Stimulated activated CD4-positive, alpha-beta T cell treated with anti-CD3 and anti-CD28 coated beads, Interleukin-2, amount 100 ng/mL, for 24 hours (primary cell): ENCODE results near the gene CFAP119.
A peak's percentile ranks its signal among the peaks of the same experiment; 100 is the strongest.

Experiments used
- DNase-seq, 2 donors: peaks; one replicate each; pipeline ENCODE4 v3.0.0-alpha.2; 2020

Gene CFAP119

DNA sequence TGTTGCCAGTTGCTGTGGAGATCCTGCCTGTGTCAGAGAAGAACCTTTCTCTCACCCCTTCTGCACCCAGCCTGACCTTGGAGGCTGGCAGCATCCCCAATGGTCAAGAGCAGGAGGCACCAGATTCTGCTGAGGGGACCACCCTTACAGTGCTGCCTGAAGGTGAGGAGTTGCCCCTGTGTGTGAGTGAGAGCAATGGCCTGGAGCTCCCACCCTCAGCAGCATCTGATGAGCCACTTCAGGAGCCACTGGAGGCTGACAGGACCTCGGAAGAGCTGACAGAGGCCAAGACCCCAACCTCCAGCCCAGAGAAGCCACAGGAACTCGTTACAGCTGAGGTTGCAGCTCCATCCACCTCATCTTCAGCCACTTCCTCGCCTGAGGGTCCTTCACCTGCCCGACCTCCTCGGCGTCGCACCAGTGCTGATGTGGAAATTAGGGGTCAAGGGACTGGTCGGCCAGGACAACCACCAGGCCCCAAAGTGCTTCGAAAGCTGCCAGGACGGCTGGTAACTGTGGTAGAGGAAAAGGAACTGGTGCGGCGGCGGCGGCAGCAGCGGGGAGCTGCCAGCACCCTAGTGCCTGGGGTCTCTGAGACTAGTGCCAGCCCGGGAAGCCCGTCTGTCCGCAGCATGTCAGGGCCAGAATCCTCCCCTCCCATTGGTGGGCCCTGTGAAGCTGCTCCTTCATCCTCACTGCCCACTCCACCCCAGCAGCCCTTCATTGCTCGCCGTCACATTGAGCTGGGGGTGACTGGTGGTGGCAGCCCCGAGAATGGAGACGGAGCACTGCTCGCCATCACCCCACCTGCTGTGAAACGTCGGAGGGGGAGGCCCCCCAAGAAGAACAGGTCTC is 23.8 kb downstream of the CFAP119 start:
- DNase-seq = no peak

DNA sequence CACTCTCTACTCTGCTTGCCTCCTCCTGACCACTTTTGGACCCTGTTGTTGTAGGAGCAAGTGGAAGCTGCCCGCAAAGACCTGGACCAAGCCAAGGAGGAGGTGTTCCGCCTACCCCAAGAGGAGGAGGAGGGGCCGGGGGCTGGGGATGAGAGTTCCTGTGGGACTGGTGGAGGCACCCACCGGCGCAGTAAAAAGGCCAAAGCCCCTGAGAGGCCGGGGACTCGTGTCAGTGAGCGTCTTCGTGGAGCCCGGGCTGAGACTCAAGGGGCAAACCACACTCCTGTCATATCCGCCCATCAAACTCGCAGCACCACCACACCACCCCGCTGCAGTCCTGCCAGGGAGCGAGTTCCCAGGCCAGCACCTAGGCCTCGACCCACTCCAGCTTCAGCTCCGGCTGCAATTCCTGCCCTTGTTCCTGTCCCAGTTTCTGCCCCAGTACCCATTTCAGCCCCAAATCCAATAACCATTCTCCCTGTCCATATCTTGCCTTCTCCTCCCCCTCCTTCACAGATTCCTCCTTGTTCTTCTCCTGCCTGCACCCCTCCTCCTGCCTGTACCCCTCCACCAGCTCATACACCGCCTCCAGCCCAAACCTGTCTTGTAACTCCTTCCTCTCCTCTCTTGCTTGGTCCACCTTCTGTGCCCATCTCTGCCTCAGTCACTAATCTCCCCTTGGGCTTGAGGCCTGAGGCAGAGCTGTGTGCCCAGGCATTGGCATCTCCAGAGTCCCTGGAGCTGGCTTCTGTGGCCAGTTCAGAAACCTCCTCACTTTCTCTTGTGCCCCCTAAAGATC is 24.7 kb downstream of the CFAP119 start:
- DNase-seq = no peak

DNA sequence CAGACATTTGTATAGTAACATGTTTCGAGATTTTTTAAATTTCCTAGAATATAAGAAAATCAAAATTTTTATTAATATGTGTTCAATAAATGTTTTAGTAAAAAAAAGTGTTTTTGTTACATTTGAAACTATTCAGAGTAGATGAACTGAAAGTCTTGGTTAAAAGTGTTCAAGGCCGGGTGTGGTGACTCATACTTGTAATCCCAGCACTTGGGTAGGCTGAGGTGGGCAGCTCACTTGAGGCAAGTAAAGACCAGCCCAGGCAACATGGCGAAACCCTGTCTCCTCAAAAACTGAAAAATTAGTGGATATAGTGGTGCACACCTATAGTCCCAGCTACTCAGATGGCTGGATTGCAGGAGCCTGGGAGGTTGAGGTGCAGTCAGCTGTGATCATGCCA is 30.5 kb downstream of the CFAP119 start:
- DNase-seq = no peak

DNA sequence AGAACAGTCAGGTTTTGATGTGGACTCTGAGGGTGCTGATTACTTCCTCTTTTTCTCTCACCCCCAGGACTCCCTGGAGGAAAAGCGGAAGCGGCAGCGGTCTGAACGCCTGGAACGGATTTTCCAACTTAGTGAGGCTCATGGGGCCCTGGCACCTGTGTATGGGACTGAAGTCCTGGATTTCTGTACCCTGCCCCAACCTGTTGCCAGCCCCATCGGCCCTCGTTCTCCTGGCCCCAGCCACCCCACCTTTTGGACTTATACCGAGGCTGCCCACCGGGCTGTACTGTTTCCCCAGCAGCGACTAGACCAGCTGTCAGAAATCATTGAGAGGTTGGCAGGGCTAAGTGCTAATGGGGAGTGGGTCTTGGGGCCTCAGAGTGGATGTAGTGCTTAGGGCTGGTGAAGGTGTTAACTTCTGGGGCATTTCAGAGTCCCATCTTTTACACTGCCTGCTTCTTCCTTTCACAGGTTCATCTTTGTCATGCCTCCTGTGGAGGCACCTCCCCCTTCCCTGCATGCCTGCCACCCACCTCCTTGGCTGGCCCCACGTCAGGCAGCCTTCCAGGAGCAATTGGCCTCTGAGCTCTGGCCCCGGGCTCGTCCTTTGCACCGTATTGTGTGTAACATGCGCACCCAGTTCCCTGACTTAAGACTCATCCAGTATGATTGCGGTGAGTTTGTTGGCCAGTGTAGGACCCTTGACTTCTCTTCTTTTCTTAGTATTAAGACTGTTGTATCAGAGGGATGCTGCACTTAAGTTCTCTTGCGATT is 32.8 kb downstream of the CFAP119 start:
- DNase-seq = no peak

DNA sequence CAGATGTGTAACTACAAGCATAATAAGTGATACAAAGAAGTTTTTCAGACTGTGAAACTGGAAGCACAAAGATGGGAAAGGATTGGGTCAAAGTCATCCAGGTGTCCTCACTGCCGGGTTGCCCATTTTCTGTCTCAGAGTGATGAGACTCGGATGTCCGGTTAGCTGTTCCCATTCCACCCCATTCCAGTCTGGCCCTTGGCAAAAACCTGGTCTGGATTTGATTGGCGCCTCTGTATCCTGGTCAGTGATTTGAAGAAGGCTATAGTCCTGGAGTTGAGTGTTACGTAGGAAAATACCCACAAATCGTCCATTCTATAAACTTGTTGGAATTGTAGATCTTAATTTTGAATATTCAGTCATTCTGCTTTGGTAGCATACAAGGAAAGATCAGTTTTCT is 33.5 kb downstream of the CFAP119 start:
- no peak for DNase-seq

DNA sequence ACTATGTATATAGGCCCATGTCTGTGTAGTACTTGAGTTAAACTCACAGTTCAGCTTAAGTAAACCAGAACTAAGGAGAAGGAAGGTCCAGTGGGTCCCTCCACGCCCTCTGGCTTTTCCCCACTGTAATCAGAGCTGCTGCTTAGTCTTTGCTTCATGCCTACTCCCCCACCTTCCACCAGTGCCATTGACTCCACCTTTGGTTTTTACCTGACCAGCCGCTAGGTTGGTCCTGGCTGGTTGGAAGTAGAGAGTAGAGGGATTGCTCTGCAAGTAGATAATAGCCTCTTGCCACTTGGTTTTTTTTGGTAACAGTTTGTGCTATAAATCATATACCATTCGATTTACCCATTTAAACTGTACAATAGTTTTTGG is 36.5 kb downstream of the CFAP119 start:
- DNase-seq = no peak

DNA sequence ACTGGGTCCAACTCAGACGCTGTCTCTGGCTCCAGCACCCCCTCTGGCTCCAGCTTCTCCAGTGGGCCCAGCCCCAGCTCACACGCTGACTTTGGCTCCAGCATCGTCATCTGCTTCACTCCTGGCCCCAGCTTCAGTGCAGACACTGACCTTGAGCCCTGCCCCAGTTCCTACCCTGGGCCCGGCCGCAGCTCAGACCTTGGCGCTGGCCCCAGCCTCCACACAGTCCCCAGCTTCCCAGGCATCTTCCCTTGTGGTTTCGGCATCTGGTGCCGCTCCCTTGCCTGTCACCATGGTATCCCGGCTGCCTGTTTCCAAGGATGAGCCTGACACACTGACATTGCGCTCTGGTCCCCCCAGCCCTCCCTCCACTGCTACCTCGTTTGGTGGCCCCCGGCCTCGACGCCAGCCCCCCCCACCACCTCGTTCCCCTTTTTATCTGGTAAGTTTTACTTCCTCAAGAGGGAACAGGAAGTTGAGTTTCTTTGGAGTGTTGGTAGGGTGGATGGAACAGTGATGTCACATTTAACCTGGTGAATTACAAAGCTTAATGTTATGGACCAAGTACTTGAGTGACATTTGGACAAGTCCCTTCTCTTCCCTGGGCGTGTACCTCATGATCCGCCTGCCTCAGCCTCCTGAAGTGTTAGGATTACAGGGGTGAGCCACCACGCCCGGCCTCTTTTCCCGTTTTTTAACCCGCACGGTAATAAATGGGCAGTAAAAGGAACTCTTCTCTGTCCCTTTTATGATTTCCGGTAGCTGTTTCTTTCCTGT is 37.0 kb downstream of the CFAP119 start:
- DNase-seq = no peak

DNA sequence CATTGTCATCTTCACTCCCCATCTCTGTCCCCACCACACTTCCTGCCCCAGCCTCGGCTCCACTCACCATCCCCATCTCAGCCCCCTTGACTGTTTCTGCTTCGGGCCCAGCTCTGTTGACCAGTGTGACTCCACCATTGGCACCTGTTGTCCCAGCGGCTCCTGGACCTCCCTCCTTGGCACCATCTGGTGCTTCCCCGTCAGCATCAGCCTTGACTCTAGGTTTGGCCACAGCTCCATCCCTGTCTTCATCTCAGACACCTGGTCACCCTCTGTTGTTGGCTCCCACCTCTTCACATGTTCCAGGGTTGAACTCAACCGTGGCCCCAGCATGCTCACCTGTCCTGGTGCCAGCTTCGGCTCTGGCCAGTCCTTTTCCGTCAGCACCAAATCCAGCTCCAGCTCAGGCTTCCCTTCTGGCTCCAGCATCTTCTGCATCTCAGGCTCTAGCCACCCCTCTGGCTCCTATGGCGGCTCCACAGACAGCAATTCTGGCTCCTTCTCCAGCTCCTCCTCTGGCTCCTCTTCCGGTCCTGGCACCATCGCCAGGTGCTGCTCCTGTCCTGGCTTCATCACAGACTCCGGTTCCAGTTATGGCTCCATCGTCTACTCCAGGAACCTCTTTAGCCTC is 38.0 kb downstream of the CFAP119 start:
- DNase-seq = no peak

DNA sequence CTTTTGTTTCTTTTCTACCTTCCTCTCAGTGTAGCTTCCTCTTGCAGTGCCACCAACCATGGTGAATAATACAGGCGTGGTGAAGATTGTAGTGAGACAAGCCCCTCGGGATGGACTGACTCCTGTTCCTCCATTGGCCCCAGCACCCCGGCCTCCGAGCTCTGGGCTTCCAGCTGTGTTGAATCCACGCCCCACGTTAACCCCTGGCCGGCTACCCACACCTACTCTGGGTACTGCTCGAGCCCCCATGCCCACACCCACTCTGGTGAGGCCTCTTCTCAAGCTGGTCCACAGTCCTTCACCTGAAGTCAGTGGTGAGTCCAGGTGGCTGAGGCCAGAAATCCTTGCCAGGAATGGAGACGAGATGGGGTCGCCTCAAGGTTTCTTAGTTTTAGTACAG is 38.9 kb downstream of the CFAP119 start:
- DNase-seq = no peak

DNA sequence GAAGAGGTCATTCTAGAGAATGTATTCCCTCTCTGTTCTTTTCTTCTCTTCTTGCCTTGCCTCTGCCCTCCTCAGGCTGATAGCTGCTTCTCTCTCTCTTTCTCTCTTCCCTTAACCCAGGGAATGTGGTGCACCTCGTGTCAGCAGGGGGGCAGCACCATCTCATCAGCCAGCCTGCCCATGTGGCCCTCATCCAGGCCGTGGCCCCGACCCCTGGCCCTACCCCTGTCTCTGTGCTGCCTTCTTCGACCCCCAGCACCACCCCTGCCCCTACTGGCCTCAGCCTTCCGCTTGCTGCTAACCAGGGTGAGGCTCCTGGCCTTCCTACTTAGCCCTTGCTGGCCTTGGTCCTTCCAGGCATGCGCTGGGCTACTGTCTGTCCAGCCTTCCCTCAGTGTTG is 39.4 kb downstream of the CFAP119 start:
- no peak for DNase-seq

DNA sequence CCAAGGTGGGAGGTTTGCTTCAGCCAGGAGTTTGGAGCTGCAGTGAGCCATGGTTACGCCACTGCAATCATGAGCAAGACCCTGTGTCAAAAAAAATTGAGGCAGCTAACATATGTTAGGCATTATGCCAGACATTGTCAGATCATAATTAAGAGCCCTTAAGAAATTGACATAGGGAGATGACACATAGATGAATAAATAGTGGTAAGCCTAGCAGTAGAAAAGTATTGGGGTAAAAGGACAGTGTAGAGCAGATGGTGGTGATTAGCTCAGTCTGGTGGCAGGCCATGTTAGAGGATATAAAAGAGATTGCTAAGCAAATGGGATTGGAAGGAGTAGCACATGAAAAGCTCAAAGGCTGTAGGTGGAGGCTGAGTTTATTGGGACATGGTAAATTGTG is 40.3 kb downstream of the CFAP119 start:
- DNase-seq = no peak

DNA sequence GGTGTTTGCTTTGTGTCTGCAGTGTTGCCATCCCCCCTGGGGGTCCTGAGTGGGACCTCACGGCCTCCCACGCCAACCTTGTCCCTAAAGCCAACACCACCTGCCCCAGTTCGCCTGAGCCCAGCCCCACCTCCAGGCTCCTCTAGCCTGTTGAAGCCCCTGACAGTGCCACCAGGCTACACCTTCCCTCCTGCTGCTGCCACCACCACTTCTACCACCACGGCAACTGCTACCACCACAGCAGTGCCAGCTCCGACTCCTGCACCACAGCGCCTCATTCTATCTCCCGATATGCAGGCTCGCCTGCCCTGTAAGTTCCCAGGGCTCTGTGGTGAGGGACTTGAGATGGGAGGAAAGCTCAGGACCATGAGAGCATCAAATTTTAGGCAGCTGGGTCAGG is 40.7 kb downstream of the CFAP119 start:
- DNase-seq = no peak

DNA sequence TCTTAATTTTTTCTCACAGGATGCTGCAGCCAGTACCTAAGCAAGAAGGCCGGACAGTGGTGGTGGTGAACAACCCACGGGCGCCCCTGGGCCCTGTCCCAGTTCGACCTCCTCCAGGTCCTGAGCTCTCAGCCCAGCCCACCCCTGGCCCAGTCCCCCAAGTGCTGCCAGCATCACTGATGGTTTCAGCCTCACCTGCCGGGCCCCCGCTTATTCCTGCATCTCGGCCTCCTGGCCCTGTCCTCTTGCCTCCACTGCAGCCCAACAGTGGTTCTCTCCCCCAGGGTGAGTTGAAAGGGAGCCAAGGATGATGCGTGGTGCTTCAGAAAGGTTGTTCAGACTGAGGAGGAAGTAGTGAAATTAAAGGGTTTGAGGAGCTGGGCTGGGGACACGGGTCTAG is 41.2 kb downstream of the CFAP119 start:
- no peak for DNase-seq

DNA sequence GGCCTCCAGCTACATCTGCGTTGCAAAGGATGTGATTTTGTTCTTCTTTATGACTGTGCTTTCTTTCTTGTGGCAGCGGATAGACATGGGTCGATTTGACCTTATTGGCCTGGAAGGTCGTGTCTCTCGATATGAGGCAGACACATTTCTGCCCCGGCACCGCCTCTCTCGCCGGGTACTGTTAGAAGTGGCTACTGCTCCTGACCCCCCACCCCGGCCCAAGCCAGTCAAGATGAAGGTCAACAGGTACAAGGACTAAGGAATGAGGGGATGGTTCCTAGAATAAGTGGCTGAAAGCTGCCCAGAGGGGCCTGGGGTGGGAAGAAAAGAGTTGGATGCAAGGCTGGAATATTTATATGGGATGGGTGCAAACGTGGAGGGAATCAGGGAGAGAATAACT is 41.8 kb downstream of the CFAP119 start:
- DNase-seq = no peak

DNA sequence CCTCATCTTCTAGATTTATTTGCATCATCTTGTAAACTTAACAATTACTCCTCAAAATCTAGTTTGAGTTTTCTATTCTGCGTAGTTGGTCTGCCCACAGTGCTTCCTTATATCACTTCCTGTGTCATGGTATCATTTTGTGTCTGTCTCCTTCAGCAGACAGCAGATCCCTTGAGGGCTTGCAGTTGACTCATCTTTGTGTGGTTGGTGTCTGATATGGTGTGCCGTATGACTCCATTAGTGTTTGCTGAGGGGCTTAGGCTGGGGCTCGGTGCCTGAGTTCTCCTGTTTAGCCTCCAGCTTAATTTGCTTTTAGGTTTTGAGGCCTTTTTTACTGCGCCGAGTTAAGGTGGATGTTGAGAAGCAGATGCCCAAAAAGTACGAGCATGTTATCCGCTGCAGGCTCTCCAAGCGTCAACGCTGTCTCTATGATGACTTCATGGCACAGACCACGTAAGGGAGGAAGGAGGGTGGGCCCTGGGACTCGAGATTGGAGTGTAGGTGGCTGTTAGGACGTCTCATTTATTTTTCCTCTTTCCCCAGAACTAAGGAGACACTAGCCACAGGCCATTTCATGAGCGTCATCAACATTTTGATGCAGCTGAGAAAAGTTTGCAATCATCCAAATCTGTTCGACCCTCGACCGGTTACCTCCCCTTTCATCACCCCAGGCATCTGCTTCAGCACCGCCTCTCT is 46.0 kb downstream of the CFAP119 start:
- peak; percentile 29 to 49 for DNase-seq

DNA sequence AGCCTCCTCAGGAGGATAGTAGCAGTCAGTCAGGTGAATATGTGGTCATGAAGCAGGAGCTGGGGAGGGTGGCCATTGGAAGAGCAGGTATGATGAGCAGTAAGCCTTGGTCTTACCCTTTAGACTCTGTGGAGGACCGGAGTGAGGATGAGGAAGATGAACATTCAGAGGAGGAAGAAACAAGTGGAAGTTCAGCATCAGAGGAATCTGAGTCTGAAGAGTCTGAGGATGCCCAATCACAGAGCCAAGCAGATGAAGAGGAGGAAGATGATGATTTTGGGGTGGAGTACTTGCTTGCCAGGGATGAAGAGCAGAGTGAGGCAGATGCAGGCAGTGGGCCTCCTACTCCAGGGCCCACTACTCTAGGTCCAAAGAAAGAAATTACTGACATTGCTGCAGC is 50.1 kb downstream of the CFAP119 start:
- no peak for DNase-seq

DNA sequence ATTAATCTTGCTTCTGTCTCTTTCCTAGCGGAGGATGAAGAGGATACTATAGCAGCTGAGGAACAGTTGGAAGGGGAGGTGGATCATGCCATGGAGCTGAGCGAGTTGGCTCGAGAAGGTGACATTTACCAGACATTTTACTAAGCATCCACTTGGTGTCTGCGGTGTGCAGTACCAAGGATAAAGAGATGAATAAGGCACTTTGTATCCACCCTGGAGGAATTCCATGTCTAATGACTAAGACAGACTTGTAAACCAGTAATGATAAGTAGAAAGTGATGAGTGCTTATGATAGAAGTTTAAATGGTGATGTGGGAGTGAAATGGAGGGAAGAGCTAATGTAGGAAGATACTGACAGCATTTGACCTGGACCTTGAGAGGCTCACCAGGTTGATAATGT is 50.9 kb downstream of the CFAP119 start:
- DNase-seq = no peak
